OCI-LY1 (cell line): ENCODE measurements around the gene FOXJ2.
"Not testable (repeated sequence)": the region's sequence is repeated elsewhere in the genome, so short reads cannot be mapped to it uniquely, and the experiment has no call there.

Experiments
- H2AFZ ChIP-seq: fragments of 200-600 bp; sonication (generic), shearing (Covaris generic); 2 replicates; pipeline ENCODE4 v1.6.0; 2014; ENCODE audit warnings: antibody characterized with exemption, mild to moderate bottlenecking, low read length
- H3F3A ChIP-seq: fragments of 200-600 bp; sonication (generic), shearing (Covaris generic); 2 replicates; pipeline ENCODE4 v1.6.0; 2014; ENCODE audit warnings: mild to moderate bottlenecking, antibody characterized with exemption, low read length, moderate library complexity; ENCODE audit not compliant: insufficient read depth
- H3K27ac ChIP-seq: fragments of 200-600 bp; sonication (generic); 2 replicates; pipeline ENCODE4 v1.5.1; 2014; ENCODE audit warnings: low read length, mixed run types, mild to moderate bottlenecking, low read depth; ENCODE audit not compliant: poor library complexity, severe bottlenecking
- H3K27me3 ChIP-seq: fragments of 200-600 bp; sonication (generic); 2 replicates; pipeline ENCODE4 v1.6.0; 2014; ENCODE audit warnings: antibody characterized with exemption, mild to moderate bottlenecking, low read length, moderate library complexity; ENCODE audit not compliant: insufficient read depth
- H3K36me3 ChIP-seq: fragments of 200-600 bp; sonication (generic); 2 replicates; pipeline ENCODE4 v1.6.1; 2014; ENCODE audit warnings: mild to moderate bottlenecking, antibody characterized with exemption, low read length, moderate library complexity, mixed read lengths; ENCODE audit not compliant: insufficient read depth
- H3K4me1 ChIP-seq: fragments of 200-600 bp; sonication (generic); 2 replicates; pipeline ENCODE4 v1.5.1; 2014; ENCODE audit warnings: mild to moderate bottlenecking, low read length, moderate library complexity; ENCODE audit not compliant: insufficient read depth, severe bottlenecking
- H3K4me2 ChIP-seq: fragments of 200-600 bp; sonication (generic), shearing (Covaris generic); 2 replicates; pipeline ENCODE4 v1.6.1; 2014; ENCODE audit warnings: low read length
- H3K4me3 ChIP-seq: fragments of 200-600 bp; sonication (generic); 2 replicates; pipeline ENCODE4 v1.5.1; 2014; ENCODE audit warnings: low read length, low read depth, mild to moderate bottlenecking, mixed read lengths; ENCODE audit not compliant: poor library complexity, severe bottlenecking
- H3K79me2 ChIP-seq: fragments of 200-600 bp; shearing (Covaris generic); 2 replicates; pipeline ENCODE4 v1.6.1; 2016; ENCODE audit warnings: mixed run types, low read length, mixed read lengths; ENCODE audit not compliant: insufficient read depth
- H3K9ac ChIP-seq: fragments of 200-600 bp; sonication (generic), shearing (Covaris generic); 2 replicates; pipeline ENCODE4 v1.6.1; 2014; ENCODE audit warnings: mild to moderate bottlenecking, low read length, mixed read lengths
- H3K9me2 ChIP-seq: fragments of 200-600 bp; sonication (generic), shearing (Covaris generic); 2 replicates; pipeline ENCODE4 v1.6.1; 2014; ENCODE audit warnings: low read depth, mild to moderate bottlenecking, low read length, mixed read lengths
- H3K9me3 ChIP-seq: fragments of 200-600 bp; shearing (Covaris generic); 2 replicates; pipeline ENCODE4 v1.6.1; 2014; ENCODE audit warnings: low read length, mixed read lengths
- H4K20me1 ChIP-seq: fragments of 200-600 bp; sonication (generic), shearing (Covaris generic); 2 replicates; pipeline ENCODE4 v1.6.0; 2016; ENCODE audit warnings: mild to moderate bottlenecking, low read length; ENCODE audit not compliant: insufficient read depth
- CTCF ChIP-seq: fragments of 200-600 bp; sonication (generic), shearing (Covaris generic); IDR thresholded peaks from 2 replicates; pipeline ENCODE4 v1.5.1; 2017; ENCODE audit warnings: mild to moderate bottlenecking, antibody characterized with exemption, low read length, moderate library complexity, mixed read lengths
- EZH2 ChIP-seq: fragments of 200-600 bp; sonication (generic), shearing (Covaris generic); IDR thresholded peaks from 2 replicates; pipeline ENCODE4 v1.8.0; 2017; ENCODE audit warnings: borderline replicate concordance, mixed run types, mild to moderate bottlenecking, antibody characterized with exemption, low read length, moderate library complexity, mixed read lengths

Gene FOXJ2

GRCh38 chr12:8082808-8083100 is 50.2 kb downstream of the FOXJ2 start:
- no peaks in the 10 kb centered on the region for H3K9me2 ChIP-seq
- peak overlapping the region; percentile 93 for H3K4me2 ChIP-seq
- H3K79me2 ChIP-seq: peaks cover 49% of the 10 kb centered on the region
- no peaks in the 10 kb centered on the region for H3K9me3 ChIP-seq
- H3F3A ChIP-seq: no peaks in the 10 kb centered on the region
- peaks cover 13% of the 10 kb centered on the region; the same call in 1 of the 2 replicates for H3K36me3 ChIP-seq
- H3K27ac ChIP-seq: peak overlapping the region; percentile 89
- peak overlapping the region; percentile 92 for H3K9ac ChIP-seq
- TF ChIP-seq EZH2 (no peak), CTCF (no peak)
- H4K20me1 ChIP-seq: no peaks in the 10 kb centered on the region
- H3K4me1 ChIP-seq: peaks cover 40% of the 10 kb centered on the region
- H2AFZ ChIP-seq: no peak overlapping the region
- H3K4me3 ChIP-seq: peak overlapping the region; percentile 97
- no peaks in the 10 kb centered on the region for H3K27me3 ChIP-seq

- not testable (repeated sequence) for H3K9me3 ChIP-seq, H4K20me1 ChIP-seq, H3K9me2 ChIP-seq, H3F3A ChIP-seq, H3K27me3 ChIP-seq, H2AFZ ChIP-seq, H3K9ac ChIP-seq, H3K4me3 ChIP-seq
- Histone ChIP-seq H3K79me2 (peaks cover 61% of the 10 kb centered on the region), H3K4me2 (peak overlapping the region; percentile 93; the same call in 1 of the 2 replicates), H3K36me3 (peaks cover 19% of the 10 kb centered on the region; the same call in 1 of the 2 replicates), H3K27ac (peak overlapping the region; percentile 16), H3K4me1 (peaks cover 51% of the 10 kb centered on the region)
Measured at GRCh38 chr12:8084351-8084750, 51.8 kb downstream of the FOXJ2 start.

- H3K27me3 ChIP-seq: no peaks in the 10 kb centered on the region
- no peaks in the 10 kb centered on the region for H3K9me3 ChIP-seq
- no peak overlapping the region for H3K4me2 ChIP-seq
- no peak overlapping the region for H3K27ac ChIP-seq
- no peaks in the 10 kb centered on the region for H3F3A ChIP-seq
- no peaks in the 10 kb centered on the region for H3K9me2 ChIP-seq
- TF ChIP-seq EZH2 (no peak), CTCF (no peak)
- H4K20me1 ChIP-seq: no peaks in the 10 kb centered on the region
- peaks cover 37% of the 10 kb centered on the region for H3K4me1 ChIP-seq
- H3K9ac ChIP-seq: no peak overlapping the region
- peaks cover 51% of the 10 kb centered on the region for H3K36me3 ChIP-seq
- no peak overlapping the region for H3K4me3 ChIP-seq
- H3K79me2 ChIP-seq: peaks cover 49% of the 10 kb centered on the region
- H2AFZ ChIP-seq: no peak overlapping the region
Measured at GRCh38 chr12:8087666-8088065, 55.1 kb downstream of the FOXJ2 start.

- H3K9ac ChIP-seq: no peak overlapping the region
- H3K4me2 ChIP-seq: no peak overlapping the region; the same call in 1 of the 2 replicates
- no peak overlapping the region for H3K27ac ChIP-seq
Measured at GRCh38 chr12:8088574-8088973, 56.1 kb downstream of the FOXJ2 start.

GRCh38 chr12:8089277-8089676 is 56.8 kb downstream of the FOXJ2 start:
- not testable (repeated sequence) for H3K4me2 ChIP-seq
- peaks cover 35% of the 10 kb centered on the region for H3K79me2 ChIP-seq

More at GRCh38 chr12:8088574-8088973, 56.1 kb downstream of the FOXJ2 start:
- Histone ChIP-seq H3K79me2 (peaks cover 42% of the 10 kb centered on the region), H3K4me3 (no peak overlapping the region), H3K4me1 (peaks cover 28% of the 10 kb centered on the region), H4K20me1 (no peaks in the 10 kb centered on the region), H3K36me3 (peaks cover 59% of the 10 kb centered on the region), H2AFZ (no peak overlapping the region), H3F3A (no peaks in the 10 kb centered on the region), H3K9me3 (no peaks in the 10 kb centered on the region), H3K9me2 (no peaks in the 10 kb centered on the region), H3K27me3 (no peaks in the 10 kb centered on the region)
- TF ChIP-seq EZH2: no peak
- no peak for TF ChIP-seq CTCF

More at GRCh38 chr12:8089277-8089676, 56.8 kb downstream of the FOXJ2 start:
- not testable (repeated sequence) for H3K9me2 ChIP-seq, H3F3A ChIP-seq, H2AFZ ChIP-seq, H3K4me3 ChIP-seq, H3K9ac ChIP-seq, H4K20me1 ChIP-seq, H3K27me3 ChIP-seq, H3K27ac ChIP-seq, H3K9me3 ChIP-seq
- Histone ChIP-seq H3K36me3 (peaks cover 65% of the 10 kb centered on the region), H3K4me1 (peaks cover 21% of the 10 kb centered on the region)
